HepG2 (cell line): ENCODE measurements around the gene PCGF3. TPM values are rescaled to one million over a fixed set of nuclear protein-coding genes. Genes with fewer than 3 reads are reported as not detected.
A peak's percentile ranks its signal among the peaks of the same experiment; 100 is the strongest.

Experiments used
- BCLAF1 ChIP-seq: fragments of 450-650 bp; IDR thresholded peaks from 2 replicates; pipeline ENCODE4 v1.6.1; 2017; ENCODE audit warnings: mild to moderate bottlenecking
- CREB3 ChIP-seq: sonication (generic); formaldehyde crosslinking; IDR thresholded peaks from 2 replicates; pipeline ENCODE4 v1.5.0; 2020; ENCODE audit warnings: missing genetic modification reagents
- ELF1 ChIP-seq: sonication (generic); formaldehyde crosslinking; IDR thresholded peaks from 2 replicates; pipeline ENCODE4 v1.4.0; 2020; ENCODE audit warnings: missing genetic modification reagents
- FOXA3 ChIP-seq: IDR thresholded peaks from 2 replicates; pipeline ENCODE4 v1.6.1; 2016; ENCODE audit warnings: missing genetic modification reagents, missing compliant biosample characterization
- GLMP ChIP-seq: sonication (generic); formaldehyde crosslinking; IDR thresholded peaks from 2 replicates; pipeline ENCODE4 v1.9.0; 2021; ENCODE audit warnings: missing genetic modification reagents, mild to moderate bottlenecking, borderline replicate concordance
- MYC ChIP-seq: sonication (generic); formaldehyde crosslinking; IDR thresholded peaks from 2 replicates; pipeline ENCODE4 v1.9.0; 2021; ENCODE audit warnings: missing genetic modification reagents, borderline replicate concordance
- NKX3-1 ChIP-seq: sonication (generic); formaldehyde crosslinking; IDR thresholded peaks from 2 replicates; pipeline ENCODE4 v1.5.0; 2020; ENCODE audit warnings: missing genetic modification reagents
- NR3C1 ChIP-seq: sonication (generic); formaldehyde crosslinking; IDR thresholded peaks from 2 replicates; pipeline ENCODE4 v1.4.0; 2020; ENCODE audit warnings: missing genetic modification reagents
- POGZ ChIP-seq: sonication (generic); formaldehyde crosslinking; IDR thresholded peaks from 2 replicates; pipeline ENCODE4 v1.4.0; 2020; ENCODE audit warnings: mild to moderate bottlenecking, missing genetic modification reagents
- RARG ChIP-seq: sonication (generic); formaldehyde crosslinking; IDR thresholded peaks from 2 replicates; pipeline ENCODE4 v1.4.0; 2020; ENCODE audit warnings: low read depth, mild to moderate bottlenecking, missing genetic modification reagents
- SYNCRIP ChIP-seq: fragments of 200-400 bp; formaldehyde crosslinking; IDR thresholded peaks from 2 replicates; pipeline ENCODE4 v1.6.1; 2018; ENCODE audit warnings: mild to moderate bottlenecking, low read depth, low read length; ENCODE audit not compliant: insufficient read depth
- TCF7L2 ChIP-seq: IDR thresholded peaks from 2 replicates; pipeline ENCODE4 v1.6.1; 2011; ENCODE audit warnings: mild to moderate bottlenecking, low read depth, low read length, moderate library complexity
- ZNF24 ChIP-seq: fragments of 450-650 bp; IDR thresholded peaks from 2 replicates; pipeline ENCODE4 v1.6.1; 2017; ENCODE audit warnings: antibody characterized with exemption, mild to moderate bottlenecking
- ZNF44 ChIP-seq: sonication (generic); formaldehyde crosslinking; IDR thresholded peaks from 2 replicates; pipeline ENCODE4 v1.5.1; 2020; ENCODE audit warnings: mild to moderate bottlenecking, missing genetic modification reagents
- ZNF772 ChIP-seq: sonication (generic); formaldehyde crosslinking; IDR thresholded peaks from 2 replicates; pipeline ENCODE4 v1.5.0; 2020; ENCODE audit warnings: mild to moderate bottlenecking, missing genetic modification reagents
- ZSCAN25 ChIP-seq: sonication (generic); formaldehyde crosslinking; IDR thresholded peaks from 2 replicates; pipeline ENCODE4 v1.8.0; 2022; ENCODE audit warnings: mild to moderate bottlenecking, missing genetic modification reagents
- polyA plus RNA-seq, 8 experiments: library from polyadenylated mRNA; depleted of rRNA in 3 of 8; stranded (reverse) in 7 of 8; unstranded in 1 of 8; fragments of >200 nt; fragmentation: Illumina TruSeq in 4 of 8; extraction: Trizol in 4 of 8; gene quantifications; 2 replicates each; pipeline versions ENCODE4 v1.2.1 to v1.2.3, GENCODE V29; 2011 to 2016; ENCODE audit warnings: low read depth in 4 of 8, missing spikeins in 1 of 8, mixed read lengths in 1 of 8; ENCODE audit not compliant: insufficient read depth in 1 of 8
- total RNA-seq, 5 experiments: library from RNA; depleted of rRNA; stranded (reverse); fragments of >200 nt; fragmentation: Illumina TruSeq; extraction: Trizol; gene quantifications; 2 replicates each; pipeline ENCODE4 v1.2.3, GENCODE V29; 2016; ENCODE audit warnings: low read depth in 1 of 5
- TF ChIP-seq, protein P1 (sequence below): sonication (generic); formaldehyde crosslinking; IDR thresholded peaks from 2 replicates; pipeline ENCODE4 v1.4.0; 2020; ENCODE audit warnings: missing genetic modification reagents, borderline replicate concordance
- TF ChIP-seq, protein P2 (sequence below): IDR thresholded peaks from 2 replicates; pipeline ENCODE4 v1.6.1; 2016; ENCODE audit warnings: low read depth, borderline replicate concordance

The PCGF3 gene
- total and polyA plus RNA-seq, 2 of the 13 experiments (the other 11 are each of a cell fraction or from before 2014, with no cell fraction given), result 28.6 to 66.2 TPM

DNA sequence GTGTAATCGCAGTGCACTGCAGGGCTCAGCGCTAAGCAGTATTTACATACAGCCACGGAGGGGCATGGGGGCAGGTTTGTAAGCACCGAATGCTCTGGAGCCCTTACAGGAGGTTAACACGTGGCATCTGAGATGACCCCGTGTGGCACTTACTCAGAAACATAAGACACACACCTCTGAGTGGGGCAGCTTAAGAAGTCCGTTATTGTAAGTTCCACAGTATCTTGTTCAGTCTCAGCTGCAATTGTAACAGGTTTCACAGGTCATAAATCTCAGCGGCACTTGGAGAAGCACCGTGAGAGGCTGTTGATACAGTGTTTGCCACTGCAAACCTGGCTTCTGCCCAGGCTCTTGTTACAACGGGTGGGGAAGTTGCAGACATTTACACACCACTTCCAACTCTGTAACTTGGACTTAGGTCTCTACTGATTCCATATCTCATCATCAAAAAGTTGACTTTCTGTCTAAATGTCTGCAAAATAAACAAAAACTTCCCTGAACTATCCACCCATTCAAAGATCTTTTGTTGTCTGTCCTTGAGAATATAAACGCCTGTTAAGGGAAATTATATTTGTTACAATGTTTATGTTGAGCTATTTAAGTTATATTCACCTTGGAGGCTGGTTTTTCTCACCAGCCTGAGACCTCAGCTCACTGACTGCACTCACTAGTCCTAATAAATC, 110.0 kb downstream of the PCGF3 start (continued):
- TF ChIP-seq GLMP (CRISPR knock-in tag), result no peak
- no peak for TF ChIP-seq CREB3 (CRISPR knock-in tag)
- TF ChIP-seq BCLAF1, result no peak
- no peak for TF ChIP-seq SYNCRIP
- TF ChIP-seq NR3C1, result no peak
- TF ChIP-seq ZNF24, result no peak
- 0 out of 2 replicates have a peak, but pooled peaks have one; percentile 31 for TF ChIP-seq ELF1 (CRISPR knock-in tag)
- peak; percentile 84 for TF ChIP-seq FOXA3 (CRISPR knock-in tag)
- no peak for TF ChIP-seq TCF7L2
- TF ChIP-seq, protein P1, sequence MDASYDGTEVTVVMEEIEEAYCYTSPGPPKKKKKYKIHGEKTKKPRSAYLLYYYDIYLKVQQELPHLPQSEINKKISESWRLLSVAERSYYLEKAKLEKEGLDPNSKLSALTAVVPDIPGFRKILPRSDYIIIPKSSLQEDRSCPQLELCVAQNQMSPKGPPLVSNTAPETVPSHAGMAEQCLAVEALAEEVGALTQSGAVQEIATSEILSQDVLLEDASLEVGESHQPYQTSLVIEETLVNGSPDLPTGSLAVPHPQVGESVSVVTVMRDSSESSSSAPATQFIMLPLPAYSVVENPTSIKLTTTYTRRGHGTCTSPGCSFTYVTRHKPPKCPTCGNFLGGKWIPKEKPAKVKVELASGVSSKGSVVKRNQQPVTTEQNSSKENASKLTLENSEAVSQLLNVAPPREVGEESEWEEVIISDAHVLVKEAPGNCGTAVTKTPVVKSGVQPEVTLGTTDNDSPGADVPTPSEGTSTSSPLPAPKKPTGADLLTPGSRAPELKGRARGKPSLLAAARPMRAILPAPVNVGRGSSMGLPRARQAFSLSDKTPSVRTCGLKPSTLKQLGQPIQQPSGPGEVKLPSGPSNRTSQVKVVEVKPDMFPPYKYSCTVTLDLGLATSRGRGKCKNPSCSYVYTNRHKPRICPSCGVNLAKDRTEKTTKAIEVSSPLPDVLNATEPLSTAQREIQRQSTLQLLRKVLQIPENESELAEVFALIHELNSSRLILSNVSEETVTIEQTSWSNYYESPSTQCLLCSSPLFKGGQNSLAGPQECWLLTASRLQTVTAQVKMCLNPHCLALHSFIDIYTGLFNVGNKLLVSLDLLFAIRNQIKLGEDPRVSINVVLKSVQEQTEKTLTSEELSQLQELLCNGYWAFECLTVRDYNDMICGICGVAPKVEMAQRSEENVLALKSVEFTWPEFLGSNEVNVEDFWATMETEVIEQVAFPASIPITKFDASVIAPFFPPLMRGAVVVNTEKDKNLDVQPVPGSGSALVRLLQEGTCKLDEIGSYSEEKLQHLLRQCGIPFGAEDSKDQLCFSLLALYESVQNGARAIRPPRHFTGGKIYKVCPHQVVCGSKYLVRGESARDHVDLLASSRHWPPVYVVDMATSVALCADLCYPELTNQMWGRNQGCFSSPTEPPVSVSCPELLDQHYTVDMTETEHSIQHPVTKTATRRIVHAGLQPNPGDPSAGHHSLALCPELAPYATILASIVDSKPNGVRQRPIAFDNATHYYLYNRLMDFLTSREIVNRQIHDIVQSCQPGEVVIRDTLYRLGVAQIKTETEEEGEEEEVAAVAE, result 0 out of 2 replicates have a peak, but pooled peaks have one; percentile 22
- TF ChIP-seq MYC (CRISPR knock-in tag), result peak; percentile 50; the same call in 1 of the 2 replicates
- TF ChIP-seq RARG (CRISPR knock-in tag), result no peak
- TF ChIP-seq ZNF44 (CRISPR knock-in tag), result no peak
- no peak for TF ChIP-seq NKX3-1 (CRISPR knock-in tag)
- TF ChIP-seq ZSCAN25 (CRISPR knock-in tag), result no peak
- TF ChIP-seq, protein P2, sequence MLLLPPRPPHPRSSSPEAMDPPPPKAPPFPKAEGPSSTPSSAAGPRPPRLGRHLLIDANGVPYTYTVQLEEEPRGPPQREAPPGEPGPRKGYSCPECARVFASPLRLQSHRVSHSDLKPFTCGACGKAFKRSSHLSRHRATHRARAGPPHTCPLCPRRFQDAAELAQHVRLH, result peak; percentile 59; the same call in 1 of the 2 replicates
- TF ChIP-seq ZNF772 (CRISPR knock-in tag), result no peak
- TF ChIP-seq POGZ, result no peak
